Myocyte (in vitro differentiated cells): ENCODE data around the gene TSPAN14. TPM values are rescaled to one million over a fixed set of nuclear protein-coding genes. Genes with fewer than 3 reads are reported as not detected.

Experiments
- DNase-seq: peaks from one replicate; pipeline ENCODE4 v3.0.0-alpha.2; 2012; ENCODE audit warnings: low read depth
- total RNA-seq: library from RNA; depleted of rRNA; stranded (reverse); fragments of >200 nt; gene quantifications from 2 replicates; pipeline ENCODE4 v1.2.3, GENCODE V29; 2014

Gene TSPAN14
- total RNA-seq, 1 donor from 2014 or later = 54.6 TPM

GRCh38 chr10:80454513-80455460 is 677 bp downstream of the TSPAN14 start:
- DNase-seq = no peak

GRCh38 chr10:80455461-80456349 is 1.6 kb downstream of the TSPAN14 start:
- no peak for DNase-seq

GRCh38 chr10:80457554-80458262 is 3.6 kb downstream of the TSPAN14 start:
- DNase-seq = no peak

- DNase-seq = no peak
Measured at GRCh38 chr10:80458263-80458625, 4.1 kb downstream of the TSPAN14 start.

- no peak for DNase-seq
Measured at GRCh38 chr10:80458638-80459037, 4.5 kb downstream of the TSPAN14 start.

GRCh38 chr10:80459047-80459865 is 5.1 kb downstream of the TSPAN14 start:
- DNase-seq = peak; percentile 98

GRCh38 chr10:80460399-80461207 is 6.5 kb downstream of the TSPAN14 start:
- DNase-seq = peak; percentile 76

GRCh38 chr10:80461208-80462183 is 7.4 kb downstream of the TSPAN14 start:
- DNase-seq = no peak

GRCh38 chr10:80462299-80462980 is 8.3 kb downstream of the TSPAN14 start:
- DNase-seq = no peak

- DNase-seq = no peak
Measured at GRCh38 chr10:80462981-80463741, 9.1 kb downstream of the TSPAN14 start.

- DNase-seq = no peak
Measured at GRCh38 chr10:80463868-80464267, 9.8 kb downstream of the TSPAN14 start.

GRCh38 chr10:80464557-80465450 is 10.7 kb downstream of the TSPAN14 start:
- DNase-seq = peak; percentile 92

- no peak for DNase-seq
Measured at GRCh38 chr10:80465451-80465835, 11.3 kb downstream of the TSPAN14 start.

GRCh38 chr10:80465839-80466590 is 11.9 kb downstream of the TSPAN14 start:
- DNase-seq = no peak

GRCh38 chr10:80466724-80467326 is 12.7 kb downstream of the TSPAN14 start:
- DNase-seq = no peak
